ENCODE measurements around the gene WDR53.
"Not testable (repeated sequence)": the region's sequence is repeated elsewhere in the genome, so short reads cannot be mapped to it uniquely, and the experiment has no call there.

Gene WDR53

GRCh38 chr3:196558476-196558875 is 9.9 kb downstream of the WDR53 start:
- DNase-seq (ENCODE audit: low spot score), result no peak

GRCh38 chr3:196557236-196557635 is 11.1 kb downstream of the WDR53 start:
- no peak for DNase-seq (ENCODE audit: low spot score)

GRCh38 chr3:196555295-196555694 is 13.1 kb downstream of the WDR53 start:
- no peak for DNase-seq (ENCODE audit: low spot score)

GRCh38 chr3:196554205-196554604 is 14.1 kb downstream of the WDR53 start:
- DNase-seq (ENCODE audit: low spot score), result no peak

- no peak for DNase-seq (ENCODE audit: low spot score)
Measured at GRCh38 chr3:196553551-196553950, 14.8 kb downstream of the WDR53 start.

- DNase-seq (ENCODE audit: low spot score), result no peak
Measured at GRCh38 chr3:196552253-196552652, 16.1 kb downstream of the WDR53 start.

GRCh38 chr3:196550172-196550571 is 18.2 kb downstream of the WDR53 start:
- not testable (repeated sequence) for DNase-seq (ENCODE audit: low spot score)

GRCh38 chr3:196549312-196549711 is 19.0 kb downstream of the WDR53 start:
- DNase-seq (ENCODE audit: low spot score), result not testable (repeated sequence)

- DNase-seq (ENCODE audit: low spot score), result no peak
Measured at GRCh38 chr3:196547067-196547466, 21.3 kb downstream of the WDR53 start.

GRCh38 chr3:196546537-196546936 is 21.8 kb downstream of the WDR53 start:
- DNase-seq (ENCODE audit: low spot score), result no peak

- DNase-seq (ENCODE audit: low spot score), result no peak
Measured at GRCh38 chr3:196544491-196544992, 23.8 kb downstream of the WDR53 start.

GRCh38 chr3:196541684-196542445 is 26.5 kb downstream of the WDR53 start:
- no peak for DNase-seq (ENCODE audit: low spot score)

GRCh38 chr3:196537319-196537984 is 30.9 kb downstream of the WDR53 start:
- DNase-seq (ENCODE audit: low spot score), result peak; percentile 42

GRCh38 chr3:196533260-196533681 is 35.1 kb downstream of the WDR53 start:
- DNase-seq (ENCODE audit: low spot score), result peak; percentile 28

- DNase-seq (ENCODE audit: low spot score), result no peak
Measured at GRCh38 chr3:196531418-196531817, 36.9 kb downstream of the WDR53 start.

- DNase-seq (ENCODE audit: low spot score), result peak; percentile 94
Measured at GRCh38 chr3:196528639-196529233, 39.6 kb downstream of the WDR53 start.

GRCh38 chr3:196525141-196525540 is 43.2 kb downstream of the WDR53 start:
- DNase-seq (ENCODE audit: low spot score), result no peak

- no peak for DNase-seq (ENCODE audit: low spot score)
Measured at GRCh38 chr3:196524527-196524926, 43.8 kb downstream of the WDR53 start.

- DNase-seq (ENCODE audit: low spot score), result no peak
Measured at GRCh38 chr3:196523841-196524240, 44.5 kb downstream of the WDR53 start.

GRCh38 chr3:196521291-196521690 is 47.1 kb downstream of the WDR53 start:
- not testable (repeated sequence) for DNase-seq (ENCODE audit: low spot score)

- DNase-seq (ENCODE audit: low spot score), result no peak
Measured at GRCh38 chr3:196519718-196520082, 48.7 kb downstream of the WDR53 start.

- peak; percentile 43 for DNase-seq (ENCODE audit: low spot score)
Measured at GRCh38 chr3:196518966-196519717, 49.2 kb downstream of the WDR53 start.
